GM21447 (cell line): ENCODE data around the gene RUNX2.

Experiments
- ATAC-seq: cut with Tn5 transposase; IDR thresholded peaks from one replicate; pipeline ENCODE4 v1.9.1; 2021; ENCODE audit not compliant: unreplicated experiment

Gene RUNX2

DNA sequence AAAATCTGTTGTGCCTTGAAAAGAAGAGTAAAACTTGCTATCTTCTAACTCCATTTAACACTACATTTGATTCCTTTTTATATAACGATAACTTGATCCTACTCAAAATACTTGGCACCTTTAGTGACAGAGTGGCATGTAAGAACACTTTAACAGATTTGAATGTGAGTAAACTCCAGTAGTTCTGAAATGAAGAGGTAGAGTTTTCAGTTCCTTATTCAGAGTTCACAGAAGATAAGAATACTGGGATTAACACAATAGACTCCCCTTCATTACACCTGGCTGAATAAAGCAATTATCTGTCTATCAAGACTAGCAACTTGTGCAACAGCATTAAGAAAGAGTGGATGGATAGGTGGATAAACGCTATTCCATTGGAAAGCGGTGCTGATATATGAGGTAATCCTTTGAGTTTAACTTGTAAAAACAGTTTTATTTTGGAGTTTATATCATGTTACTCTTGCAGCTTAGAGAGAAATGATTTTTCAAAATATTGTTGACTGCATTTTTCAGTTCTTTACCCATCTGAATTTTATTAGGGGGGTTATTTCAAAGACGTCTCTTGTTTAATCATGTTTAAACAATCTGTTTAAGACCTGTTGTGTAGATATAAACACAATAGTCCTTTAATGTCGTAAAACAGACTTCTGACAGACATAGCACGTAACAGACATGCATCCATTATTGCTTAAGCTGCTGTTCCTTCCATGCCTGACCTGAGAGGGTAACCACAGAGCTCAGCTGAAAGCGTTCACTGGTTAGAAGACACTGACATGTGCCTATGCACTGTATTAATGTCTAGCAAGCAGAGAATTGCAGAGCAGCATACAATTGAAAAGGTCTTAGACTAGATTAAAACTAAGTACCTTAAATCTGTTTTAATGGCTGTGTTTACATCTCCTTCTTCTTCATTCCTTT is 152.0 kb downstream of the RUNX2 start:
- ATAC-seq = peak; percentile 88

- no peak for ATAC-seq
Measured at GRCh38 chr6:45480752-45481415, 152.8 kb downstream of the RUNX2 start.

GRCh38 chr6:45483021-45483420 is 154.9 kb downstream of the RUNX2 start:
- no peak for ATAC-seq

- no peak for ATAC-seq
Measured at GRCh38 chr6:45483501-45483900, 155.4 kb downstream of the RUNX2 start.

GRCh38 chr6:45486736-45487135 is 158.6 kb downstream of the RUNX2 start:
- no peak for ATAC-seq

DNA sequence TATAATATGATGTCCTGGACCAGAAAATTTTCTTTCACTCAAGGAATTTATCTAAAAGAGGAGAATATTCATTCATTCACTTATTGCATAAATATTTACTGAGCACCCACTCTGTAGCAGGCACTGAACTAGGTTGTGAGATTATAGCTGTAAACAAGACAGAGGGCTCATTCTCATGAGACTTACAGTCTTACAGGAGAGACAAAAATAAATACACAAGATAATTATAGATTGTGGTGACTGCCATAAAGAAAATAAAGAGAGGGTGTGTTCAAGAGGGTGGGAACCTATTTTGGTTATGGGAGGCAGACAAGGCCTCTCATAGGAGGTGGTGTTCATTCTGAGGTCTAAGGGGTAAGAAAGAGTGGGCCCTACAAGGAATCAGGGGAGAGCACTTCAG is 159.5 kb downstream of the RUNX2 start:
- no peak for ATAC-seq

- ATAC-seq = no peak
Measured at GRCh38 chr6:45488269-45488668, 160.1 kb downstream of the RUNX2 start.

GRCh38 chr6:45488889-45489288 is 160.8 kb downstream of the RUNX2 start:
- no peak for ATAC-seq

DNA sequence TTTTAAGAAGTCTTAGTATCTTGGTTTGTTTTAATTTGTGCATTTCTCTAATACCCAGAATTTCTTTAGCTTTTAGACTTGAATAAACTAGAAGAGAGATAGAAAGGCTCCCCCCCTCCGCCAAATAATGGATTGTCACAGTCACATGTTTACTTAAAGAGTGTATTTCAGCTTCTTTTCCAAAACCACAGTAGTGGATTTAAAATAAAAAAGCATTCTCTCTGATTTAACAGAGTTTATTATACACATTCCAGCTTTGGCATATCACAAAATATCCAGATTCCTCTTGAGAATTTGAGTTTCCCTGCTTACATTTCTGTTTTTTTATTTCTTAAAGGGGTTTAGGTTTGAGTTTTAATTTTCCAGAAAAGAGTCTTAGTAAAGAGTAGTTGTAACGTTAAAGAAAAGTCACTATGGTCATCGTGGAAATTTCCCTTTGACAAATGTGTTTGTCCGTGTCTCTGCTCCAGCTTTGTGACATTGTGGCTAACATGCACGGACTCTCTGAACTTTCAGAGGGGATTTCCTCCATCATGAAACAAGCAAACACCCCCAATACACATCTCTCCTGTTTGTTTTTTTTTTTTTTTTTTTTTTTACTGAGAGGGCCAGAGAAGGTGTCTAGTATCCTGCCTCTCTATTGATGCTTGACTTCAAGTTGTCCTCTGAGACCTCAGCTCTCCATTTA is 163.1 kb downstream of the RUNX2 start:
- ATAC-seq = no peak

DNA sequence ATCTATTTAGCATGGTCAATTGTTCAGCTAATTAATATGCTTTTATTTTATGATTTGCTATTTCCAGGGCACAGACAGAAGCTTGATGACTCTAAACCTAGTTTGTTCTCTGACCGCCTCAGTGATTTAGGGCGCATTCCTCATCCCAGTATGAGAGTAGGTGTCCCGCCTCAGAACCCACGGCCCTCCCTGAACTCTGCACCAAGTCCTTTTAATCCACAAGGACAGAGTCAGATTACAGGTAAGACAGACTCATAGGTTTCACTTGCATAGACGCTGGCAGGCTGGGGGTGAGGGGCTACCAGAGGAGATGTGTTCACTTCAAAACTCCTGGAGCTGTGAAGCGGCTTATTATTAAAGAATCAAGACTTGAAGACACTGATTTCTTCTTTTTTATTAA is 163.7 kb downstream of the RUNX2 start:
- no peak for ATAC-seq

DNA sequence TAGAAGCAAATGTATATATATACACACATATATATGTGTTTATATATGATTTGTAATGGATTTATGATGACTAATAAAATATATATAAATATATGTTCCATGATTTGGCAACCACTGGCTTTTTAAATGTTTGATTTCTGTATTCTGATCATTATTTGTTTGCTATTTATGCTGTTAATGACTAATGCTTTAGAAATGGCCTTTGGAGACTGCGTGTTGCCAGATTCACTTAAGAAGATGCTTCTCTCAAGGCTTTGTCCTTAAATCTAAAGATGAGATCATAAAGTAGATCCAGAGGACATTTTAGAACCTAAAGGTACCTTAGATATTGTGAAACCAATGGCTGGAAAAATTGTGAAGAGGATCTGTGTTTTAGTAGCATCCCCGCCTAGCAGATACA is 165.6 kb downstream of the RUNX2 start:
- no peak for ATAC-seq

- no peak for ATAC-seq
Measured at GRCh38 chr6:45494416-45495135, 166.4 kb downstream of the RUNX2 start.

DNA sequence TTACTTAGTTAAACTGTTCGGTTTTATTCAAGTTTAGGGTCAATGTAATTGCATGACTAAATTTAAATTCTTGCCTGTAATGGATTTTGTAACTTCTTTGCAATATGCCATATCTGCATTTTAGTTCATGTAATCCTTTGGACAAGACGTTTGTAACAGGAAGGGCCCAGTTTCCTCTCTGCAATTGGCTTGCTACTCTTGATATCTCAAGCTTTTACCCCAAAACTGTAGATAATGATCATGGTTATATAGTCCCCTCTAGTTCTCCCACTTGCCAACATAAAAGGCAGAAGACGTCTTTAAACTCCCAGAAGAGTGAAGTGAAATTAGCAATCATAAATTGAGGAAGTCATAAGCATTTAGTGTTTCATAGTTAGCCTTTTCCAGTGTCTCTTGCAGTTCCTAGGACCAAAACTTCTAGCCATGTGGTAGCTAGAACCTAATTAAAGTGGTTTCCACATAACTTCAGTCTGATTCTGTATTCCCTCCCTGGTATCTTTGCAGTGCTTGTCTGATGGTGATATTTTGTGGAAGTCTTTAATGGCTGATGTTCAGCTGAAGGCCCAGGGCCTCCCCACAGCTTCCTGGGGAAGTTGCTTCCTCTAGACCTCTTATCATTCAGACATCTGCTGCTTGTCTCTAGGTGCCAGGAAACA is 167.4 kb downstream of the RUNX2 start:
- ATAC-seq = no peak

DNA sequence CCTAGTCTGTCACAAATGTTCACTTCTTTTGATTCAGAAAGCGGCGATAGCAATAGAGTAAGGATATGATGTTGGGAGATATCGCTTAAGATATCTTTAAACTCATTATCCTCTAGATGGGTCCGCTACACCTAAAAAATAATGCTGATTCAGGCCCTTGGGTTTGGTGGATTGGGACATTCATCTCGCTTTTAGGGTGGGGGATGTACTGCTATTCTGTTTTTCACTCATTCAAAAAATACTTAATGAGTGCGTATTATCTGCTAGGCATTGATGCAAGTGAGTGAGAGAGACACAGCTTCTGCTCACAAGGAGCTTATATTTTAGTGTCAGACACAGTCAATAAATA is 167.9 kb downstream of the RUNX2 start:
- ATAC-seq = no peak

- ATAC-seq = no peak
Measured at GRCh38 chr6:45498591-45498990, 170.5 kb downstream of the RUNX2 start.

- no peak for ATAC-seq
Measured at GRCh38 chr6:45500924-45501816, 173.0 kb downstream of the RUNX2 start.

GRCh38 chr6:45502456-45502855 is 174.3 kb downstream of the RUNX2 start:
- no peak for ATAC-seq

DNA sequence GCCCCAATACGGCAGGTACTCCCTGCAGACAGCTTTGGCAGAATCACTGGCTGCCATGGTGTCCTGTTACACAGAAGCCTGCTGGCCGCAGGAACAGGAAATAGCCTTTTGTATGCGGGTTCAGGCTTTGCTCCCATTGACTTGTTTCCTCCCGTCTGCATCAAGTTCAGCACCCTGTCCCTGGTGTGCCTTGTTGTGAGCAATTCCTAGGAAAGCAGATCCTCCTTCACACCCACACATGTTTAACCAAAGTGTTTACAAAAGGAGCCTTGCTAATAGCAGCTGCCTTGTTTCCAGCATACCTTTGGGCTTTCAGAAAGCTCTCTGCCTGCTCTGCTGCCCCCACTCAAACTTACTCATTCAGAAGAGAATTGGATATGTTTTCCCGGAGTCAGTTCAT is 176.8 kb downstream of the RUNX2 start:
- no peak for ATAC-seq

DNA sequence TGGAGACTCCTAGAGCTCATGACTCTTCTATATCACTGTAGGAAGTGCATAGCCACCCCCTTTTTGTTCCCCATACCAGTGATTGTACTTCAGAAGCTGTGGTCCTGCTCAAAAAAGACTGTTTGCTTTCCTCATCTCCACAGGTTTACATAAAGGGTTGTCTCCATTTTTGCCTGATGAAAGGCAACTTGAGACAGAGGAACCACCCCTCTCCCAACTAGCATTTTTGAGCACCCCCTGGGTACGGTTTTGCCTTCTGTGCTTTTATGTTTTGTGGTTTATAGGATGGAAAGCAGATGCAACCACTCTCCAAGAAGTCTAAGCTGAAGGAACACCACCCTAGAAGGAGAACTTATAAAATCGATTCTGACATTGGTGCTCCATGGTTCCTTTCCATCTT is 177.3 kb downstream of the RUNX2 start:
- ATAC-seq = no peak

GRCh38 chr6:45507186-45507585 is 179.1 kb downstream of the RUNX2 start:
- no peak for ATAC-seq
